ENCODE measurements around the gene HYAL1.

GRCh38 chr3:50295553-50296431 lies 7.6 kb downstream of the HYAL1 start:
- TF ChIP-seq, protein P1, sequence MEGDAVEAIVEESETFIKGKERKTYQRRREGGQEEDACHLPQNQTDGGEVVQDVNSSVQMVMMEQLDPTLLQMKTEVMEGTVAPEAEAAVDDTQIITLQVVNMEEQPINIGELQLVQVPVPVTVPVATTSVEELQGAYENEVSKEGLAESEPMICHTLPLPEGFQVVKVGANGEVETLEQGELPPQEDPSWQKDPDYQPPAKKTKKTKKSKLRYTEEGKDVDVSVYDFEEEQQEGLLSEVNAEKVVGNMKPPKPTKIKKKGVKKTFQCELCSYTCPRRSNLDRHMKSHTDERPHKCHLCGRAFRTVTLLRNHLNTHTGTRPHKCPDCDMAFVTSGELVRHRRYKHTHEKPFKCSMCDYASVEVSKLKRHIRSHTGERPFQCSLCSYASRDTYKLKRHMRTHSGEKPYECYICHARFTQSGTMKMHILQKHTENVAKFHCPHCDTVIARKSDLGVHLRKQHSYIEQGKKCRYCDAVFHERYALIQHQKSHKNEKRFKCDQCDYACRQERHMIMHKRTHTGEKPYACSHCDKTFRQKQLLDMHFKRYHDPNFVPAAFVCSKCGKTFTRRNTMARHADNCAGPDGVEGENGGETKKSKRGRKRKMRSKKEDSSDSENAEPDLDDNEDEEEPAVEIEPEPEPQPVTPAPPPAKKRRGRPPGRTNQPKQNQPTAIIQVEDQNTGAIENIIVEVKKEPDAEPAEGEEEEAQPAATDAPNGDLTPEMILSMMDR (IDR thresholded peaks at IDR 0.05), result no peak
- TF ChIP-seq EZH2 (IDR thresholded peaks at IDR 0.05), result no peak
- TF ChIP-seq EZH2phosphoT487 (IDR thresholded peaks at IDR 0.05), result no peak
